Endothelial cell of umbilical vein (primary cell): ENCODE measurements around the gene S100A4. TPM values are rescaled to one million over a fixed set of nuclear protein-coding genes. Genes with fewer than 3 reads are reported as not detected.

Experiments used
- BruUV-seq: library from RNA; stranded (reverse); fragments of 400-500 nt; replicated peaks from 2 replicates; lab custom pipeline; 2021; lab: Mats Ljungman, UMichigan
- CTCF ChIA-PET: fragments of 300-600, 350-600 bp; sonication (Branson Sonifier 250); formaldehyde crosslinking; loops from one replicate; lab custom pipeline; 2021; ENCODE audit warnings: antibody characterized with exemption, inconsistent platforms; lab: Charles Lee
- POLR2A ChIA-PET: fragments of 300-600, 350-600 bp; sonication (Branson Sonifier 250); formaldehyde crosslinking; loops from one replicate; lab custom pipeline; 2021; ENCODE audit warnings: antibody characterized with exemption, inconsistent platforms; lab: Charles Lee
- DNase-seq: peaks from one replicate; pipeline ENCODE4 v3.0.0-alpha.2; 2011; ENCODE audit warnings: low read depth, low spot score
- FAIRE-seq: peaks from 2 replicates; lab custom pipeline; 2011; peaks lifted over from hg19 to GRCh38; lab: Jason Lieb, UNC
- H2AFZ ChIP-seq: 2 replicates; pipeline ENCODE4 v1.6.0; 2012; ENCODE audit warnings: low read depth, low read length, control low read depth, inconsistent platforms
- H3K27ac ChIP-seq: 2 replicates; pipeline ENCODE4 v1.5.1; 2011; ENCODE audit warnings: low read depth, mild to moderate bottlenecking, control low read depth, low read length, moderate library complexity; ENCODE audit not compliant: insufficient read depth
- H3K27me3 ChIP-seq, 2 experiments: 2 replicates each; pipeline versions ENCODE4 v1.6.0 to v1.6.1; 2011; ENCODE audit warnings: low read length in 2 of 2, mixed read lengths in 1 of 2; ENCODE audit not compliant: control insufficient read depth in 2 of 2, insufficient read depth in 2 of 2
- H3K36me3 ChIP-seq, 2 experiments: 2 replicates in 1 of 2; 3 replicates in 1 of 2; pipeline ENCODE4 v1.5.1; 2011; ENCODE audit warnings: low read length in 2 of 2, mild to moderate bottlenecking in 1 of 2, moderate library complexity in 1 of 2; ENCODE audit not compliant: control insufficient read depth in 2 of 2, insufficient read depth in 2 of 2; ENCODE audit errors: extremely low read depth in 1 of 2
- H3K4me1 ChIP-seq: 3 replicates; pipeline ENCODE4 v1.5.1; 2011; ENCODE audit warnings: mild to moderate bottlenecking, low read length; ENCODE audit not compliant: control insufficient read depth, insufficient read depth; ENCODE audit errors: extremely low read depth
- H3K4me2 ChIP-seq: 2 replicates; pipeline ENCODE4 v1.6.1; 2011; ENCODE audit warnings: low read length, control low read depth, mixed read lengths; ENCODE audit not compliant: insufficient read depth
- H3K4me3 ChIP-seq, 3 experiments: fragments of 200-600 bp in 1 of 3; sonication (generic), shearing (Covaris generic) in 1 of 3; replicated peaks in 1 of 3; 2 replicates each; pipeline ENCODE4 v1.5.1; 2011 to 2016; ENCODE audit warnings: control low read depth in 3 of 3, low read length in 3 of 3, mild to moderate bottlenecking in 2 of 3, inconsistent platforms in 1 of 3, low read depth in 1 of 3, moderate library complexity in 1 of 3; ENCODE audit not compliant: insufficient read depth in 1 of 3
- H3K79me2 ChIP-seq: 2 replicates; pipeline ENCODE4 v1.6.0; 2012; ENCODE audit warnings: low read length, inconsistent platforms; ENCODE audit not compliant: control insufficient read depth, insufficient read depth
- H3K9ac ChIP-seq: replicated peaks from 2 replicates; pipeline ENCODE3; 2011; ENCODE audit warnings: low read length, control low read depth; ENCODE audit not compliant: insufficient read depth; ENCODE audit errors: extremely low read depth
- H3K9me1 ChIP-seq: replicated peaks from 3 replicates; pipeline ENCODE4 v1.6.0; 2011; ENCODE audit warnings: mild to moderate bottlenecking, low read length; ENCODE audit not compliant: control insufficient read depth, insufficient read depth; ENCODE audit errors: extremely low read depth
- H3K9me3 ChIP-seq: replicated peaks from 2 replicates; pipeline ENCODE4 v1.5.1; 2012; ENCODE audit warnings: low read length, inconsistent platforms; ENCODE audit not compliant: control insufficient read depth, insufficient read depth
- H4K20me1 ChIP-seq: replicated peaks from 2 replicates; pipeline ENCODE3; 2011; ENCODE audit warnings: mild to moderate bottlenecking, low read length; ENCODE audit not compliant: control insufficient read depth, insufficient read depth; ENCODE audit errors: extremely low read depth
- EZH2 ChIP-seq: IDR thresholded peaks from 2 replicates; pipeline ENCODE4 v1.6.1; 2012; ENCODE audit warnings: borderline replicate concordance, low read depth, mild to moderate bottlenecking, moderate library complexity, low read length, inconsistent platforms; ENCODE audit not compliant: severe bottlenecking
- FOS ChIP-seq: IDR thresholded peaks from 2 replicates; pipeline ENCODE4 v1.6.1; 2011; ENCODE audit warnings: mild to moderate bottlenecking, low read length, moderate library complexity, borderline replicate concordance; ENCODE audit not compliant: insufficient read depth
- GATA2 ChIP-seq: IDR thresholded peaks from 2 replicates; pipeline ENCODE4 v1.7.0; 2011; ENCODE audit warnings: low read depth, mild to moderate bottlenecking, moderate library complexity, mixed read lengths, low read length; ENCODE audit not compliant: insufficient read length, insufficient read depth
- JUN ChIP-seq: IDR thresholded peaks from 2 replicates; pipeline ENCODE4 v1.6.1; 2011; ENCODE audit warnings: borderline replicate concordance, low read depth; ENCODE audit not compliant: insufficient read length, insufficient read depth
- MYC ChIP-seq: IDR thresholded peaks from one replicate; pipeline ENCODE4 v1.6.1; 2011; ENCODE audit warnings: mild to moderate bottlenecking, low read depth, low read length
- POLR2A ChIP-seq: IDR thresholded peaks from 2 replicates; pipeline ENCODE4 v1.6.1; 2012; ENCODE audit warnings: low read depth, mild to moderate bottlenecking, control low read depth, low read length
- POLR2AphosphoS5 ChIP-seq: IDR thresholded peaks from 2 replicates; pipeline ENCODE4 v1.6.1; 2012; ENCODE audit warnings: low read depth, mild to moderate bottlenecking, control low read depth, low read length, moderate library complexity; ENCODE audit not compliant: insufficient read depth
- dilution Hi-C: fragments of 300-500 bp; cut with MboI; formaldehyde crosslinking; loops from one replicate; pipeline ENCODE4 v1.15.0; 2019; ENCODE audit warnings: low sequenced_read_pairs; ENCODE audit not compliant: extremely low pct_ligation_motif_present
- intact Hi-C: fragments of 100-400 bp; cut with micrococcal nuclease; formaldehyde crosslinking; loops from one replicate; pipeline ENCODE4 v1.10.0; 2022
- polyA plus RNA-seq, 4 experiments: library from polyadenylated mRNA; depleted of rRNA in 3 of 4; stranded (reverse) in 3 of 4; unstranded in 1 of 4; fragments of >200 nt; gene quantifications; 2 replicates each; pipeline versions ENCODE4 v1.2.1 to v1.2.3, GENCODE V29; 2011 to 2012; ENCODE audit warnings: missing spikeins in 1 of 4
- total RNA-seq: library from RNA; stranded (reverse); gene quantifications from 2 replicates; pipeline ENCODE4 v1.2.3, GENCODE V29; 2021
- TF ChIP-seq, protein P1 (sequence below), 2 donors: IDR thresholded peaks; 1 replicate in 1 of 2; 2 replicates in 1 of 2; pipeline ENCODE4 v1.5.1; 2011; ENCODE audit warnings: low read length in 2 of 2, mild to moderate bottlenecking in 2 of 2, moderate library complexity in 2 of 2, control low read depth in 1 of 2, inconsistent platforms in 1 of 2, low read depth in 1 of 2; ENCODE audit not compliant: insufficient read depth in 1 of 2; ENCODE audit errors: extremely low read depth in 1 of 2
- TF ChIP-seq, protein P2 (sequence below): IDR thresholded peaks from 2 replicates; pipeline ENCODE4 v1.6.1; 2011; ENCODE audit not compliant: insufficient read depth, insufficient read length

Gene S100A4
- total and polyA plus RNA-seq, 2 donors (not counting 3 experiments of a cell fraction or from before 2014, with no cell fraction given) = 1.1 TPM; not detected in 1

- FAIRE-seq (peak; percentile 87), DNase-seq (peak; percentile 27)
- Histone ChIP-seq H2AFZ (no peak overlapping the region), H3K27me3 (no peaks in the 10 kb centered on the region), H3K4me3 (no peak overlapping the region), H3K36me3 (no peaks in the 10 kb centered on the region), H4K20me1 (no peaks in the 10 kb centered on the region), H3K9ac (no peak overlapping the region), H3K4me2 (no peak overlapping the region), H3K79me2 (no peaks in the 10 kb centered on the region), H3K9me3 (no peaks in the 10 kb centered on the region), H3K9me1 (no peaks in the 10 kb centered on the region), H3K4me1 (no peaks in the 10 kb centered on the region), H3K27ac (no peak overlapping the region)
- TF ChIP-seq, protein P1, sequence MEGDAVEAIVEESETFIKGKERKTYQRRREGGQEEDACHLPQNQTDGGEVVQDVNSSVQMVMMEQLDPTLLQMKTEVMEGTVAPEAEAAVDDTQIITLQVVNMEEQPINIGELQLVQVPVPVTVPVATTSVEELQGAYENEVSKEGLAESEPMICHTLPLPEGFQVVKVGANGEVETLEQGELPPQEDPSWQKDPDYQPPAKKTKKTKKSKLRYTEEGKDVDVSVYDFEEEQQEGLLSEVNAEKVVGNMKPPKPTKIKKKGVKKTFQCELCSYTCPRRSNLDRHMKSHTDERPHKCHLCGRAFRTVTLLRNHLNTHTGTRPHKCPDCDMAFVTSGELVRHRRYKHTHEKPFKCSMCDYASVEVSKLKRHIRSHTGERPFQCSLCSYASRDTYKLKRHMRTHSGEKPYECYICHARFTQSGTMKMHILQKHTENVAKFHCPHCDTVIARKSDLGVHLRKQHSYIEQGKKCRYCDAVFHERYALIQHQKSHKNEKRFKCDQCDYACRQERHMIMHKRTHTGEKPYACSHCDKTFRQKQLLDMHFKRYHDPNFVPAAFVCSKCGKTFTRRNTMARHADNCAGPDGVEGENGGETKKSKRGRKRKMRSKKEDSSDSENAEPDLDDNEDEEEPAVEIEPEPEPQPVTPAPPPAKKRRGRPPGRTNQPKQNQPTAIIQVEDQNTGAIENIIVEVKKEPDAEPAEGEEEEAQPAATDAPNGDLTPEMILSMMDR (IDR thresholded peaks at IDR 0.05; ENCODE audit: extremely low read depth in 1 of 2, insufficient read depth in 1 of 2, low read depth in 1 of 2, low read length in 2 of 2) = peak; percentile 74 to 76
- no peak for TF ChIP-seq POLR2AphosphoS5
- CTCF ChIA-PET = interaction anchor here (0.7 to 6.1 kb wide), 15 partner anchors 13 to 476 kb away, joined by 3 to 167 read pairs (median 5); partner anchors contain the start of genes RAB13, S100A13, S100A16 and S100A2
- no TSS peak for BruUV-seq
- POLR2A ChIA-PET = no interaction called here
- intact Hi-C loops (loop anchor here (1.0 to 2.0 kb wide), 2 partner anchors 239 to 263 kb away; no protein-coding TSS in a partner anchor), dilution Hi-C loops (no loop called here)
These were observed 35.8 kb downstream of the S100A4 start for GRCh38 chr1:153509729-153510354.

- no peaks in the 10 kb centered on the region for H3K36me3 ChIP-seq
- H3K9me3 ChIP-seq = no peaks in the 10 kb centered on the region
- ChIA-PET POLR2A (no interaction called here), CTCF (interaction anchor here (0.7 to 6.1 kb wide), 4 partner anchors 14 to 149 kb away, joined by 3 to 167 read pairs (median 8); partner anchors contain the start of gene S100A13)
- H3K27ac ChIP-seq = no peak overlapping the region
- BruUV-seq = no TSS peak
- H3K9me1 ChIP-seq = no peaks in the 10 kb centered on the region
- no peak overlapping the region for H3K9ac ChIP-seq
- no peaks in the 10 kb centered on the region for H3K79me2 ChIP-seq
- H3K27me3 ChIP-seq = no peaks in the 10 kb centered on the region
- no peak overlapping the region for H3K4me2 ChIP-seq
- intact Hi-C loops (loop anchor here (1.0 kb wide), 1 partner anchor 240 kb away; no protein-coding TSS in a partner anchor), dilution Hi-C loops (no loop called here)
- H4K20me1 ChIP-seq = no peaks in the 10 kb centered on the region
- H3K4me1 ChIP-seq = no peaks in the 10 kb centered on the region
- H3K4me3 ChIP-seq = no peak overlapping the region
- H2AFZ ChIP-seq = no peak overlapping the region
- DNase-seq = no peak
- FAIRE-seq = no peak
- TF ChIP-seq JUN (no peak), EZH2 (no peak), FOS (no peak), MYC (no peak), POLR2A (no peak), GATA2 (no peak), POLR2AphosphoS5 (no peak)
- TF ChIP-seq, protein P1 (IDR thresholded peaks at IDR 0.05; ENCODE audit: extremely low read depth in 1 of 2, insufficient read depth in 1 of 2, low read depth in 1 of 2, low read length in 2 of 2) = no peak
- TF ChIP-seq, protein P2, sequence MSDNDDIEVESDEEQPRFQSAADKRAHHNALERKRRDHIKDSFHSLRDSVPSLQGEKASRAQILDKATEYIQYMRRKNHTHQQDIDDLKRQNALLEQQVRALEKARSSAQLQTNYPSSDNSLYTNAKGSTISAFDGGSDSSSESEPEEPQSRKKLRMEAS = no peak
These were observed 36.6 kb downstream of the S100A4 start for GRCh38 chr1:153509036-153509435.
